ENCODE results near the gene NCOA7. TPM values are rescaled to one million over a fixed set of nuclear protein-coding genes. Genes with fewer than 3 reads are reported as not detected.

NCOA7 gene
- total and polyA plus RNA-seq, 9 of the 15 experiments (the other 6 are each of a cell fraction or from before 2014, with no cell fraction given) = 5.8 to 14.6 (median 9.3) TPM

DNA sequence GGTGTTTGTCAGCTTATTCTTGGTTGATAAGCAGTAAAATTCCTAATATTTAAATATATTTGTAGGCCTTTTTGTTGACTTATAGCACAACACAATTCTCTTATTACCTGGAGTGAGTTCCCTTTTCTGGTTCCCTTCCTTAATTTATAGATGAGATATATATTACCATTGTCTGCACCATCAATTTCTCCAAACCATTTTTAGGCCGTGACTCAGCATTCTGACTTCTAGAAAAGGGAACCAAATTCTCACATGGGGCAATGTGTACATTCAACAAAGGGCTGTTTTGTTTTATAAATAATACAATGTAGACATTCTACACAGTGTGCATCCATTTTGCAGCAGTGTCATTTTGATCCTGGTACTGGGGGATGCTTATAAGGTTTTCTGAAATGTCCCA, 52.8 kb downstream of the NCOA7 start (continued):
- TF ChIP-seq, protein P1, sequence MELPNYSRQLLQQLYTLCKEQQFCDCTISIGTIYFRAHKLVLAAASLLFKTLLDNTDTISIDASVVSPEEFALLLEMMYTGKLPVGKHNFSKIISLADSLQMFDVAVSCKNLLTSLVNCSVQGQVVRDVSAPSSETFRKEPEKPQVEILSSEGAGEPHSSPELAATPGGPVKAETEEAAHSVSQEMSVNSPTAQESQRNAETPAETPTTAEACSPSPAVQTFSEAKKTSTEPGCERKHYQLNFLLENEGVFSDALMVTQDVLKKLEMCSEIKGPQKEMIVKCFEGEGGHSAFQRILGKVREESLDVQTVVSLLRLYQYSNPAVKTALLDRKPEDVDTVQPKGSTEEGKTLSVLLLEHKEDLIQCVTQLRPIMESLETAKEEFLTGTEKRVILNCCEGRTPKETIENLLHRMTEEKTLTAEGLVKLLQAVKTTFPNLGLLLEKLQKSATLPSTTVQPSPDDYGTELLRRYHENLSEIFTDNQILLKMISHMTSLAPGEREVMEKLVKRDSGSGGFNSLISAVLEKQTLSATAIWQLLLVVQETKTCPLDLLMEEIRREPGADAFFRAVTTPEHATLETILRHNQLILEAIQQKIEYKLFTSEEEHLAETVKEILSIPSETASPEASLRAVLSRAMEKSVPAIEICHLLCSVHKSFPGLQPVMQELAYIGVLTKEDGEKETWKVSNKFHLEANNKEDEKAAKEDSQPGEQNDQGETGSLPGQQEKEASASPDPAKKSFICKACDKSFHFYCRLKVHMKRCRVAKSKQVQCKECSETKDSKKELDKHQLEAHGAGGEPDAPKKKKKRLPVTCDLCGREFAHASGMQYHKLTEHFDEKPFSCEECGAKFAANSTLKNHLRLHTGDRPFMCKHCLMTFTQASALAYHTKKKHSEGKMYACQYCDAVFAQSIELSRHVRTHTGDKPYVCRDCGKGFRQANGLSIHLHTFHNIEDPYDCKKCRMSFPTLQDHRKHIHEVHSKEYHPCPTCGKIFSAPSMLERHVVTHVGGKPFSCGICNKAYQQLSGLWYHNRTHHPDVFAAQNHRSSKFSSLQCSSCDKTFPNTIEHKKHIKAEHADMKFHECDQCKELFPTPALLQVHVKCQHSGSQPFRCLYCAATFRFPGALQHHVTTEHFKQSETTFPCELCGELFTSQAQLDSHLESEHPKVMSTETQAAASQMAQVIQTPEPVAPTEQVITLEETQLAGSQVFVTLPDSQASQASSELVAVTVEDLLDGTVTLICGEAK (IDR thresholded peaks at IDR 0.05) = no peak
- TF ChIP-seq, protein P1 (CRISPR knock-in tag; IDR thresholded peaks at IDR 0.05) = no peak
- TF ChIP-seq, protein P2, sequence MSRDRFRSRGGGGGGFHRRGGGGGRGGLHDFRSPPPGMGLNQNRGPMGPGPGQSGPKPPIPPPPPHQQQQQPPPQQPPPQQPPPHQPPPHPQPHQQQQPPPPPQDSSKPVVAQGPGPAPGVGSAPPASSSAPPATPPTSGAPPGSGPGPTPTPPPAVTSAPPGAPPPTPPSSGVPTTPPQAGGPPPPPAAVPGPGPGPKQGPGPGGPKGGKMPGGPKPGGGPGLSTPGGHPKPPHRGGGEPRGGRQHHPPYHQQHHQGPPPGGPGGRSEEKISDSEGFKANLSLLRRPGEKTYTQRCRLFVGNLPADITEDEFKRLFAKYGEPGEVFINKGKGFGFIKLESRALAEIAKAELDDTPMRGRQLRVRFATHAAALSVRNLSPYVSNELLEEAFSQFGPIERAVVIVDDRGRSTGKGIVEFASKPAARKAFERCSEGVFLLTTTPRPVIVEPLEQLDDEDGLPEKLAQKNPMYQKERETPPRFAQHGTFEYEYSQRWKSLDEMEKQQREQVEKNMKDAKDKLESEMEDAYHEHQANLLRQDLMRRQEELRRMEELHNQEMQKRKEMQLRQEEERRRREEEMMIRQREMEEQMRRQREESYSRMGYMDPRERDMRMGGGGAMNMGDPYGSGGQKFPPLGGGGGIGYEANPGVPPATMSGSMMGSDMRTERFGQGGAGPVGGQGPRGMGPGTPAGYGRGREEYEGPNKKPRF (IDR thresholded peaks at IDR 0.05; ENCODE audit: low read depth, low read length) = no peak
- TF ChIP-seq BCL6 (CRISPR knock-in tag; IDR thresholded peaks at IDR 0.05) (no peak), FUS (optimal IDR thresholded peaks at IDR 0.05; ENCODE audit: low read depth, low read length) (no peak), CBFA2T3 (IDR thresholded peaks at IDR 0.05) (no peak), JUND (IDR thresholded peaks at IDR 0.05; ENCODE audit: borderline replicate concordance, low read depth, low read length) (no peak), JUND (tag; IDR thresholded peaks at IDR 0.05; ENCODE audit: borderline replicate concordance, low read depth, low read length) (no peak), BMI1 (IDR thresholded peaks at IDR 0.05; ENCODE audit: low read length) (no peak), NCOA6 (IDR thresholded peaks at IDR 0.05) (no peak), ETV6 (IDR thresholded peaks at IDR 0.05; ENCODE audit: borderline replicate concordance in 1 of 2, low read depth in 2 of 2, low read length in 1 of 2) (no peak), ETV6 (CRISPR knock-in tag; IDR thresholded peaks at IDR 0.05; ENCODE audit: borderline replicate concordance) (no peak), MCM7 (IDR thresholded peaks at IDR 0.05) (no peak), ZNF347 (CRISPR knock-in tag; IDR thresholded peaks at IDR 0.05; ENCODE audit: low read depth) (no peak), BHLHE40 (IDR thresholded peaks at IDR 0.05; ENCODE audit: low read length) (no peak), ZNF696 (CRISPR knock-in tag; conservative IDR thresholded peaks at IDR 0.05) (no peak)
- TF ChIP-seq, protein P3, sequence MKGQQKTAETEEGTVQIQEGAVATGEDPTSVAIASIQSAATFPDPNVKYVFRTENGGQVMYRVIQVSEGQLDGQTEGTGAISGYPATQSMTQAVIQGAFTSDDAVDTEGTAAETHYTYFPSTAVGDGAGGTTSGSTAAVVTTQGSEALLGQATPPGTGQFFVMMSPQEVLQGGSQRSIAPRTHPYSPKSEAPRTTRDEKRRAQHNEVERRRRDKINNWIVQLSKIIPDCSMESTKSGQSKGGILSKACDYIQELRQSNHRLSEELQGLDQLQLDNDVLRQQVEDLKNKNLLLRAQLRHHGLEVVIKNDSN (CRISPR knock-in tag; IDR thresholded peaks at IDR 0.05) = no peak
- TF ChIP-seq, protein P4, sequence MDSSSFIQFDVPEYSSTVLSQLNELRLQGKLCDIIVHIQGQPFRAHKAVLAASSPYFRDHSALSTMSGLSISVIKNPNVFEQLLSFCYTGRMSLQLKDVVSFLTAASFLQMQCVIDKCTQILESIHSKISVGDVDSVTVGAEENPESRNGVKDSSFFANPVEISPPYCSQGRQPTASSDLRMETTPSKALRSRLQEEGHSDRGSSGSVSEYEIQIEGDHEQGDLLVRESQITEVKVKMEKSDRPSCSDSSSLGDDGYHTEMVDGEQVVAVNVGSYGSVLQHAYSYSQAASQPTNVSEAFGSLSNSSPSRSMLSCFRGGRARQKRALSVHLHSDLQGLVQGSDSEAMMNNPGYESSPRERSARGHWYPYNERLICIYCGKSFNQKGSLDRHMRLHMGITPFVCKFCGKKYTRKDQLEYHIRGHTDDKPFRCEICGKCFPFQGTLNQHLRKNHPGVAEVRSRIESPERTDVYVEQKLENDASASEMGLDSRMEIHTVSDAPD (CRISPR knock-in tag; IDR thresholded peaks at IDR 0.05) = no peak
